ENCODE measurements around the gene TCFL5.

TCFL5 gene

DNA sequence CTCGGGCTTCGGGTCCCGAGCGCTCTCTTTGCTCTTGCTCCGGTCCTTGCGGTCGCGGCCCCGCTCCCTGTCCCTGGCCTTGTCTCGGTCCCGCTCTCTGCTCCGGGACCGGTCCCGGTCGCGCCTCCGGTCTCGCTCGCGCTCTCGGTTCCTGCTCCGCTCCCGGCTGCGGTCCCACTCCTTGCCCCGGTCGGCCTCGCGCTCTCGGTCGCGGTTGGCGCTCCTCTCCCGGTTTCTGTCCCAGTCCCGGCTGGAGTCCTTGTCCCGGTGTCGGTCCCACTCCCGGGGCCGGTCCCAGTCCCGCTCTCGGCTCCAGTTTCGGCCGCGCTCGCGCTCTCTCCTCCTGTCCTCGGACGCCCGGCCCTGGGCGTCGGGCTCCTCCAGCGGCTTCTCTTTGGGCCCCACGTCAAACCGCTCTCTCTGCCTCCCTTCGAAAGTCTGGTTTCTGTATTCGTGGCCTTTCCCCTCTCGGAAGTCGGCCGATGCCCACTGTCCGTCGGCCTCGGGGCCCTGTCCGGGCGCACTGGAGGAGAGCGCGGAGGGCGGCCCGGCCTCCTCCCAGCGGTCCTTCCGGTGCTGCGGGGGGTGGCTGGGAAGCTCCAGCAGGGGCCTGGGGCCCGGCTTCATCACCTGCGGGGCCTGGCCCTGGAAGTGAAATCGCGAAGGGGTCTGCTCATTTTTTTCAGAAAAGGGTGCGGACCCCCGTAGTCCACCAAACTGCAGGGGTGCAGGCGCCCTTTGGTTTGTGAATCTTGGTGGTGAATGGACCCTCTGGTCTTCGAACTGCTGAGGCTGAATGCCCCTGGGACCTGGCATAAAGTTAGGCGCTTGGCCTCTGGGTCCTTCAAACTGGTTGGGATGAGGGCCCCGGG is 17.9 kb upstream of the TCFL5 start:
- no peaks in the 10 kb centered on the region for H3K9me3 ChIP-seq (ENCODE audit: insufficient read depth, low read length)
- no peaks in the 10 kb centered on the region for H3K27me3 ChIP-seq (ENCODE audit: low read length)
- TF ChIP-seq EZH2phosphoT487 (conservative IDR thresholded peaks at IDR 0.05; ENCODE audit: low read length): no peak
- TF ChIP-seq, protein P1, sequence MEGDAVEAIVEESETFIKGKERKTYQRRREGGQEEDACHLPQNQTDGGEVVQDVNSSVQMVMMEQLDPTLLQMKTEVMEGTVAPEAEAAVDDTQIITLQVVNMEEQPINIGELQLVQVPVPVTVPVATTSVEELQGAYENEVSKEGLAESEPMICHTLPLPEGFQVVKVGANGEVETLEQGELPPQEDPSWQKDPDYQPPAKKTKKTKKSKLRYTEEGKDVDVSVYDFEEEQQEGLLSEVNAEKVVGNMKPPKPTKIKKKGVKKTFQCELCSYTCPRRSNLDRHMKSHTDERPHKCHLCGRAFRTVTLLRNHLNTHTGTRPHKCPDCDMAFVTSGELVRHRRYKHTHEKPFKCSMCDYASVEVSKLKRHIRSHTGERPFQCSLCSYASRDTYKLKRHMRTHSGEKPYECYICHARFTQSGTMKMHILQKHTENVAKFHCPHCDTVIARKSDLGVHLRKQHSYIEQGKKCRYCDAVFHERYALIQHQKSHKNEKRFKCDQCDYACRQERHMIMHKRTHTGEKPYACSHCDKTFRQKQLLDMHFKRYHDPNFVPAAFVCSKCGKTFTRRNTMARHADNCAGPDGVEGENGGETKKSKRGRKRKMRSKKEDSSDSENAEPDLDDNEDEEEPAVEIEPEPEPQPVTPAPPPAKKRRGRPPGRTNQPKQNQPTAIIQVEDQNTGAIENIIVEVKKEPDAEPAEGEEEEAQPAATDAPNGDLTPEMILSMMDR (IDR thresholded peaks at IDR 0.05; ENCODE audit: insufficient read depth, low read length, poor library complexity, severe bottlenecking): no peak
- H3K36me3 ChIP-seq (ENCODE audit: low read length): no peaks in the 10 kb centered on the region
- no peaks in the 10 kb centered on the region for H3K9me2 ChIP-seq (replicated peaks; ENCODE audit: insufficient read depth, low read length)
- H3K9ac ChIP-seq (ENCODE audit: low read length): no peak overlapping the region
- no peak overlapping the region for H3K4me3 ChIP-seq (ENCODE audit: insufficient read depth, low read length, poor library complexity, severe bottlenecking)
- no peaks in the 10 kb centered on the region for H3K79me2 ChIP-seq (ENCODE audit: insufficient read depth, low read length)
- no peak overlapping the region for H2AFZ ChIP-seq (ENCODE audit: low read depth, low read length, severe bottlenecking)
- no peak overlapping the region for H3K4me2 ChIP-seq (ENCODE audit: low read depth, low read length, poor library complexity, severe bottlenecking)
- peaks cover 14% of the 10 kb centered on the region for H3F3A ChIP-seq (ENCODE audit: insufficient read depth)
- H3K27ac ChIP-seq (ENCODE audit: low read depth, low read length): no peak overlapping the region
- no peaks in the 10 kb centered on the region for H4K20me1 ChIP-seq (ENCODE audit: low read depth, low read length)

- Histone ChIP-seq H3K27me3 (ENCODE audit: low read length) (no peaks in the 10 kb centered on the region), H3K9me3 (ENCODE audit: insufficient read depth, low read length) (no peaks in the 10 kb centered on the region), H3K27ac (ENCODE audit: low read depth, low read length) (no peak overlapping the region), H3F3A (ENCODE audit: insufficient read depth) (peaks cover 14% of the 10 kb centered on the region), H3K4me2 (ENCODE audit: low read depth, low read length, poor library complexity, severe bottlenecking) (no peak overlapping the region), H3K9me2 (replicated peaks; ENCODE audit: insufficient read depth, low read length) (no peaks in the 10 kb centered on the region), H4K20me1 (ENCODE audit: low read depth, low read length) (no peaks in the 10 kb centered on the region), H3K4me3 (ENCODE audit: insufficient read depth, low read length, poor library complexity, severe bottlenecking) (no peak overlapping the region), H3K36me3 (ENCODE audit: low read length) (no peaks in the 10 kb centered on the region), H3K9ac (ENCODE audit: low read length) (no peak overlapping the region), H2AFZ (ENCODE audit: low read depth, low read length, severe bottlenecking) (no peak overlapping the region), H3K79me2 (ENCODE audit: insufficient read depth, low read length) (no peaks in the 10 kb centered on the region)
- no peak for TF ChIP-seq EZH2phosphoT487 (conservative IDR thresholded peaks at IDR 0.05; ENCODE audit: low read length)
- TF ChIP-seq, protein P1 (IDR thresholded peaks at IDR 0.05; ENCODE audit: insufficient read depth, low read length, poor library complexity, severe bottlenecking): no peak
These were observed 16.8 kb upstream of the TCFL5 start for GRCh38 chr20:62878244-62879038.

- no peak overlapping the region for H3K27ac ChIP-seq (ENCODE audit: low read depth, low read length)
- H3K9me2 ChIP-seq (replicated peaks; ENCODE audit: insufficient read depth, low read length): no peaks in the 10 kb centered on the region
- no peak overlapping the region for H3K4me2 ChIP-seq (ENCODE audit: low read depth, low read length, poor library complexity, severe bottlenecking)
- H3K36me3 ChIP-seq (ENCODE audit: low read length): no peaks in the 10 kb centered on the region
- no peak overlapping the region for H3K9ac ChIP-seq (ENCODE audit: low read length)
- no peaks in the 10 kb centered on the region for H3K27me3 ChIP-seq (ENCODE audit: low read length)
- no peak overlapping the region for H3K4me3 ChIP-seq (ENCODE audit: insufficient read depth, low read length, poor library complexity, severe bottlenecking)
- peaks cover 14% of the 10 kb centered on the region for H3F3A ChIP-seq (ENCODE audit: insufficient read depth)
- H4K20me1 ChIP-seq (ENCODE audit: low read depth, low read length): no peaks in the 10 kb centered on the region
- H2AFZ ChIP-seq (ENCODE audit: low read depth, low read length, severe bottlenecking): no peak overlapping the region
- TF ChIP-seq, protein P1 (IDR thresholded peaks at IDR 0.05; ENCODE audit: insufficient read depth, low read length, poor library complexity, severe bottlenecking): no peak
- TF ChIP-seq EZH2phosphoT487 (conservative IDR thresholded peaks at IDR 0.05; ENCODE audit: low read length): no peak
- no peaks in the 10 kb centered on the region for H3K79me2 ChIP-seq (ENCODE audit: insufficient read depth, low read length)
- H3K9me3 ChIP-seq (ENCODE audit: insufficient read depth, low read length): no peaks in the 10 kb centered on the region
These were observed 15.5 kb upstream of the TCFL5 start for GRCh38 chr20:62876902-62877816.

Data from SU-DHL-6 (cell line).